Right lobe of liver (tissue), 6 donors: ENCODE results near the gene PPP1R27. TPM values are rescaled to one million over a fixed set of nuclear protein-coding genes. Genes with fewer than 3 reads are reported as not detected.
"Not testable (repeated sequence)": the region's sequence is repeated elsewhere in the genome, so short reads cannot be mapped to it uniquely, and the experiment has no call there.

Experiments used
- ATAC-seq, 4 donors: fragments of 200-7000 bp; cut with Tn5 transposase; one replicate each; pipeline ENCODE4 v1.9.1; 2020; ENCODE audit warnings: mild to moderate bottlenecking in 4 of 4, moderate library complexity in 4 of 4
- DNase-seq, 3 donors: peaks; one replicate each; pipeline ENCODE4 v3.0.0-alpha.2; 2020
- H3K27ac ChIP-seq, 3 donors: fragments of 200-600 bp; one replicate each; pipeline ENCODE4 v1.8.0; 2022
- H3K27me3 ChIP-seq, 2 donors: fragments of 200-600 bp; one replicate each; pipeline ENCODE4 v1.8.0; 2022
- H3K36me3 ChIP-seq, 4 donors: fragments of 200-600 bp; sonication (generic) in 1 of 4; one replicate each; pipeline versions ENCODE4 v1.5.1 to v1.8.0; 2017 to 2022; ENCODE audit warnings: control low read depth in 1 of 4
- H3K4me1 ChIP-seq, 4 donors: fragments of 200-600 bp; sonication (generic) in 1 of 4; one replicate each; pipeline versions ENCODE4 v1.5.1 to v1.8.0; 2017 to 2022; ENCODE audit warnings: control low read depth in 1 of 4
- H3K4me3 ChIP-seq, 3 donors: fragments of 200-600 bp; one replicate each; pipeline ENCODE4 v1.8.0; 2022
- H3K9me3 ChIP-seq, 4 donors: fragments of 200-600 bp; sonication (generic) in 1 of 4; one replicate each; pipeline versions ENCODE4 v1.5.1 to v1.8.0; 2017 to 2022; ENCODE audit warnings: control low read depth in 1 of 4
- POLR2A ChIP-seq: fragments of 450-650 bp; IDR thresholded peaks from one replicate; pipeline ENCODE4 v1.6.1; 2017; ENCODE audit warnings: antibody characterized with exemption, mild to moderate bottlenecking
- WGBS: methylation state at CpG from one replicate; pipeline ENCODE4 v1.1.6; 2018; ENCODE audit warnings: low coverage, low lambda C conversion rate; ENCODE audit not compliant: insufficient coverage; ENCODE audit errors: missing lambda C conversion rate; 5-methylcytosine and 5-hydroxymethylcytosine counted together
- intact Hi-C, 2 donors: fragments of 100-400 bp; cut with DNase I; formaldehyde crosslinking; loops; one replicate each; pipeline versions ENCODE4 v1.11.2 to v1.14.1; 2022
- total RNA-seq, 6 experiments: library from RNA; depleted of rRNA in 2 of 6; stranded (reverse); fragments of >200 nt in 2 of 6; fragmentation: NEBNext Ultra II Directional in 3 of 6; extraction: Animal tissue kit (Norgen Biotek cat#: 25700) in 3 of 6; gene quantifications; one replicate each; pipeline versions ENCODE4 v1.1.0 to v1.2.4, GENCODE V29; 2016 to 2023
- TF ChIP-seq, protein P1 (sequence below), 4 donors: fragments of 200-600 bp in 3 of 4; fragments of 450-650 bp in 1 of 4; IDR thresholded peaks; one replicate each; pipeline versions ENCODE4 v1.5.1 to v1.8.0; 2016 to 2022; ENCODE audit warnings: antibody characterized with exemption in 4 of 4, mild to moderate bottlenecking in 2 of 4
- donor health status: DM: no; HTN: yes; CAD: no.
- donor health status: DM: no; HTN: no; CAD: no.
- donor health status: DM: no; HTN: no; CAD: no.
- donor health status: DM: no; HTN: yes; CAD: no.
- donor health status: DM: no; HTN: yes; CAD: no.

PPP1R27 gene
- total RNA-seq, 6 experiments from 2014 or later, result 0.27 to 0.62 (median 0.40) TPM; not detected in 3

DNA sequence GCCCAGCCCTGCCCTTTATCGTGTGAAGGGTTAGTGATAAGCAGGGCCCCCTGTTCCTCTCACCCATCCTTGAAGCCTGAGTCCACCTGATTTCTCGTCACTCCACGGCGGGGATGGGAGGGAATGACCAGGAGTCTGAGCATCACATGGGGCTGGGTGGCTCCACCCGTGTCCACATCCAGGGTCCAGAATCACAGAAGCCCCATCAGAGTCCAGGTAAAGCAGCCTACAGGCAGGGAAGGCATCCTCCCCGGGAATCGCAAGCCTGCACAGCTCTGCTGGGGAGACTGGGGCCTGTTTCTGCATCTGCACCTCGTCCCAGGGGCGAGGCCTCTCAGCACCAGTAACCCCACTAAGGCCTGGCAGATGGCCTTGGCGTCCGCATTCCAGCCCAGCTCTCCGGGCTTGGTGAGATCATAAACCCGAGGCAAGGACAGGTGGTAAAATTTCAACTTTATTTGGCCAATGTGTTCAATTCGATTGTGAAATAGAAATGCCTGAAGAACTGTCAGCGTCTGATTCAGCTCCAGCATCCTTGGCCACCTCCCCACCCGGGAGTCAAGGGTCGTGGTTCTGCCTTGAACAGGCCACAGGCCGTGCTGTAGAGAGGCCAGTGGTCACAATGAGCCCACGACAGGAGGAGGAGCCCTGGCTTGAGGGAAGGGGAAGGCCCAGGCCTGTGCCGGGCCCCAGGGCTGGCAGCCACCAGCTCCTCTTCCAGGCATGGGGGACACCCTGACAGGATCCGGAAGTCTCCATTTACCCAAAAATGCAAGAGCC, 8.1 kb upstream of the PPP1R27 start:
- DNase-seq (peak; percentile 77 to 92 (median 89)), ATAC-seq (peak; percentile 60 to 89 (median 66))
- Histone ChIP-seq H3K4me1 (peaks cover 0 to 22% (median 0%) of the 10 kb centered on the region in 4 donors), H3K36me3 (peaks cover 9 to 53% (median 37%) of the 10 kb centered on the region in 4 donors), H3K27ac (peak overlapping the region in 1 of 3 donors; percentile 67), H3K4me3 (no peak overlapping the region), H3K9me3 (no peaks in the 10 kb centered on the region), H3K27me3 (no peaks in the 10 kb centered on the region)
- intact Hi-C loops, result no loop called here
- 35% methylated on average over 10 of the region's 21 CpGs for WGBS
- TF ChIP-seq, protein P1, sequence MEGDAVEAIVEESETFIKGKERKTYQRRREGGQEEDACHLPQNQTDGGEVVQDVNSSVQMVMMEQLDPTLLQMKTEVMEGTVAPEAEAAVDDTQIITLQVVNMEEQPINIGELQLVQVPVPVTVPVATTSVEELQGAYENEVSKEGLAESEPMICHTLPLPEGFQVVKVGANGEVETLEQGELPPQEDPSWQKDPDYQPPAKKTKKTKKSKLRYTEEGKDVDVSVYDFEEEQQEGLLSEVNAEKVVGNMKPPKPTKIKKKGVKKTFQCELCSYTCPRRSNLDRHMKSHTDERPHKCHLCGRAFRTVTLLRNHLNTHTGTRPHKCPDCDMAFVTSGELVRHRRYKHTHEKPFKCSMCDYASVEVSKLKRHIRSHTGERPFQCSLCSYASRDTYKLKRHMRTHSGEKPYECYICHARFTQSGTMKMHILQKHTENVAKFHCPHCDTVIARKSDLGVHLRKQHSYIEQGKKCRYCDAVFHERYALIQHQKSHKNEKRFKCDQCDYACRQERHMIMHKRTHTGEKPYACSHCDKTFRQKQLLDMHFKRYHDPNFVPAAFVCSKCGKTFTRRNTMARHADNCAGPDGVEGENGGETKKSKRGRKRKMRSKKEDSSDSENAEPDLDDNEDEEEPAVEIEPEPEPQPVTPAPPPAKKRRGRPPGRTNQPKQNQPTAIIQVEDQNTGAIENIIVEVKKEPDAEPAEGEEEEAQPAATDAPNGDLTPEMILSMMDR (IDR thresholded peaks at IDR 0.05), result no peak
- peak; percentile 31 for TF ChIP-seq POLR2A

DNA sequence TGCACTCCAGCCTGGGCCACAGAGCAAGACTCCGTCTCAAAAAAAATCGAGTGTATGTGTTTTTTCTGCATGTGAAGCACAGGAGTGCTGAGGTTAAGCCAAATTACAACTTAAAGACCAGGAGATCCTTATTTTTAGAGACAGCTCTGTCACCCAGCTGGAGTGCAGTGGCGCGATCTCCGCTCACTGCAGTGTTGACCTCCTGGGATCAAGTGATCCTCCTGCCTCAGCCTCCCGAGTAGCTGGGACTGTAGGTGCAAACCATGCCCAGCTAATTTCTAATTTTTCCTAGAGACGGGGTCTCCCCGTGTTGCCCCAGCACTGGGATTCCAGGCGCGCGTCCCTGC, 7.5 kb upstream of the PPP1R27 start:
- Histone ChIP-seq H3K4me1 (peaks cover 0 to 22% (median 0%) of the 10 kb centered on the region in 4 donors), H3K36me3 (peaks cover 9 to 47% (median 34%) of the 10 kb centered on the region in 4 donors), H3K9me3 (no peaks in the 10 kb centered on the region), H3K4me3 (no peak overlapping the region), H3K27me3 (no peaks in the 10 kb centered on the region), H3K27ac (peak overlapping the region in 1 of 3 donors; percentile 67)
- ATAC-seq, result no peak
- no peak for TF ChIP-seq POLR2A
- TF ChIP-seq, protein P1 (IDR thresholded peaks at IDR 0.05), result no peak
- no peak for DNase-seq
- WGBS, result 94% methylated on average over 3 of the region's 11 CpGs
- intact Hi-C loops, result no loop called here

DNA sequence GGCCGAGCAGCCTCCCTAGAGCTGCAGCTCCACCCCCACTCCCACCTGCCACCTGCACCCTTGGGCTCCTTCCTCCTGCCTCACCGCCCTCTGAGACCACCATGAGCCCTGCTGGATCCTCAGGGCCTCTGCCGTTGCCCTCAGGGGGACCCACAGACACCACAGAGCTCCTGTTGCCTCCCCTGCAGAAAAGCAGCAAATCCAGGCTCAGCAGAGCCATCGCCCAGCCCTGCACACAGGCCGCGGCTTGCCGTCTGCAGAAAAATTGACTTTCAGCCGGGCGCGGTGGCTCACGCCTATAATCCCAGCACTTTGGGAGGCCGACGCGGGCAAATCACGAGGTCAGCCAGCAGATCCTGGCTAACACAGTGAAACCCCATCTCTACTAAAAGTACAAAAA, 7.0 kb upstream of the PPP1R27 start:
- intact Hi-C loops, result no loop called here
- peaks cover 9 to 42% (median 32%) of the 10 kb centered on the region in 4 donors for H3K36me3 ChIP-seq
- ATAC-seq (peak in 1 of 4 donors; percentile 1), DNase-seq (no peak)
- TF ChIP-seq, protein P1 (IDR thresholded peaks at IDR 0.05), result no peak
- no peak for TF ChIP-seq POLR2A
- no peaks in the 10 kb centered on the region for H3K27me3 ChIP-seq
- H3K27ac ChIP-seq, result no peak overlapping the region
- peaks cover 0 to 22% (median 0%) of the 10 kb centered on the region in 4 donors for H3K4me1 ChIP-seq
- H3K4me3 ChIP-seq, result no peak overlapping the region
- WGBS, result 69% methylated on average over 7 of the region's 15 CpGs
- no peaks in the 10 kb centered on the region for H3K9me3 ChIP-seq

DNA sequence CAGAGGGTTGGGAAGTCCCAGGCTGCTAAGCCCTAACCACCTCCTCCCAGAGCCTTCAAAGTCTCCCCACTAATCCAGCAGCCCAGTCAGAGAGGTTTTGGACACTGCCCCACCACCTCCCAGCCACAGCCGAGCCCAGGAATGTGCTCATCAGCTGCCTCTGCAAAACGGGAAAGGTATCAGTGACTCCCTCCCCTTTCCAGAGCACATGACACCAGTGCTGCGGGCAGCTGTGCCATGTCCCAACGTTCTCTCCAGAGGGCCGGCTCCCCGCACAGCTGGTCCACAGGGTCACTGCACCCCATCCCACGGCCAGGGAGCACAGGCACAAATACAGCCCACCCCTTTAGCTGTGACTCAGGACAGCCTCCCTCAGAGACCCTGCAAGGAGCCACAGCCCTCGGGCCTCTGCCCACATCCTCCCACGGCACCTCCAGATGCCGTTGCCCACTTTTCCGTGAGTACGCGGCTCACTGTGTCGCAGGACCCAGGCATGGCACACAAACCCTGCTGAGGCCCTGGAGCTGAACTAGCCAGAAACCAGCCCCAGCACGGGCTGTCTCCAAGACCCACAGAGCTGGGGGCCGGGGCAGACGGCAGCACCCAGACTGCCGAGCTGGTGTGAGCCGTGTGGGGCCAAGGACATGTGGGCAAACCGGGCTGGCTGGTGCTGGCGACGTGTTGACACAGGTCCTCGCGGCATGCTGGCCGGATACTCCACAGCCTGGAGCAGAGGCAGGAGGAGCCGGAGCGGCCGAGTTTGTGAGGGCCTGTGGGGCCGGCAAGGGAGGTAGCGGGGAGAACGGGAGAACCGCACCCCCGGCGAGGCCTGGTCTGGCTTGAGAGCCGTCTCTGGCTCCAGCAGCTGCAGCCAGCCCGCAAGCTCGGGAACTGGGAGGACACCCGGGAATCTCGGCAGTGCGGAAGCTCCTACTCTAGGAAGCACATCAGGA, 6.3 kb upstream of the PPP1R27 start:
- Histone ChIP-seq H3K27ac (no peak overlapping the region), H3K27me3 (no peaks in the 10 kb centered on the region), H3K4me3 (no peak overlapping the region), H3K9me3 (no peaks in the 10 kb centered on the region), H3K4me1 (peaks cover 0 to 22% (median 0%) of the 10 kb centered on the region in 4 donors), H3K36me3 (peaks cover 9 to 35% (median 24%) of the 10 kb centered on the region in 4 donors)
- TF ChIP-seq, protein P1 (IDR thresholded peaks at IDR 0.05), result no peak
- no peak for TF ChIP-seq POLR2A
- 68% methylated on average over 6 of the region's 40 CpGs for WGBS
- intact Hi-C loops, result no loop called here
- ATAC-seq (peak; percentile 27 to 60 (median 40)), DNase-seq (peak in 1 of 3 donors; percentile 69)

DNA sequence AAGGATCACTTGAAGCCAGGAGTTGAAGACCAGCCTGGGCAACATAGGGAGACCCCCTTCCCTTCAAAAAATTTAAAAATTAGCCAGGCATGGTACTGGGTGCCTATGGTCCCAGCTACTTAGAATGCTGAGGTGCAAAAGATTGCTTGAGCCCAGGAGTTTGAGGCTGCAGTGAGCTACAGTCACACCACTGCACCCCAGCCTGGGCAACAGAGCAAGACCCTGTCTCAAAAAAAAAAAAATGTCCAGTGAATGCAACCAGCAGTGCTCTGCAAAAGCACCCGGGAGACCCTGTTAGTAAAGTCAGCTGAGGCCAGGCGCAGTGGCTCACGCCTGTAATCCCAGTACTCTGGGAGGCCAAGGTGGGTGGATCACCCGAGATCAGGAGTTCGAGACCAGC, 5.2 kb upstream of the PPP1R27 start:
- H3K4me3 ChIP-seq, H3K27ac ChIP-seq, H3K27me3 ChIP-seq, ATAC-seq, intact Hi-C loops, DNase-seq, H3K9me3 ChIP-seq: not testable (repeated sequence)
- H3K4me1 ChIP-seq, result peaks cover 0 to 22% (median 0%) of the 10 kb centered on the region in 4 donors
- peaks cover 4 to 24% (median 13%) of the 10 kb centered on the region in 4 donors for H3K36me3 ChIP-seq
- 89% methylated on average over 5 of the region's 5 CpGs for WGBS
